Measurements from ENCODE around the gene HBQ1. TPM values are rescaled to one million over a fixed set of nuclear protein-coding genes. Genes with fewer than 3 reads are reported as not detected.
"Not testable (repeated sequence)": the region's sequence is repeated elsewhere in the genome, so short reads cannot be mapped to it uniquely, and the experiment has no call there.

The HBQ1 gene
- 2.0 and 3.6 TPM in 2 replicates for total RNA-seq (2014; rRNA removed; shearing (Covaris generic))
- 0.43 and 1.1 TPM in 2 replicates for polyA plus RNA-seq (2015; cell fraction: cytosol; rRNA removed)
- 2.9 TPM in 1 of 2 replicates, not detected in the other for polyA plus RNA-seq (2015; cell fraction: nucleus; rRNA removed)

- no peak for DNase-seq (ENCODE audit: low read depth)
Observed at GRCh38 chr16:180101-180675, at the start of gene HBQ1. TSS of gene HBQ1 (plus strand) at chr16:180459. CDS start at chr16:180487, 28 bp downstream.

- no peak for DNase-seq (ENCODE audit: low read depth)
Observed at GRCh38 chr16:130533-131173, 49.6 kb upstream of the HBQ1 start.

GRCh38 chr16:132120-132519 is 48.1 kb upstream of the HBQ1 start:
- no peak for DNase-seq (ENCODE audit: low read depth)

DNA sequence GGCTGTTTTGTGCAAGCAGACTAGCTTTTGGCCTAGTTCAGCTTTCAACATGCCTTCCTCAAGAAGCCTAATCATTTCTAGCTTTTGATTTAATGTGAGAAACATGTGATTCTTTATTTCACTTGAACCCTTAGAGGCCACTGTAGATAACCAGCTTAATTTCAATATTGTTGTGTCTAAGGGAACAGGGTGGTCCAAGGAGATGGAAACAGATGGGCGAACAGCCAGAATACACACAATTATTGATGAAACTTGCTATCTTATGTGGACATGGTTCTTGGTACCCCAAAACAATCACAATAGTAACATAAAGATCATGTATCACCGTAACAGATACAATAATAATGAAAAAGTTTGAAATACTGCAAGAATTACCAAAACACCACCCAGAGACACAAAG is 46.5 kb upstream of the HBQ1 start:
- no peak for DNase-seq (ENCODE audit: low read depth)

DNA sequence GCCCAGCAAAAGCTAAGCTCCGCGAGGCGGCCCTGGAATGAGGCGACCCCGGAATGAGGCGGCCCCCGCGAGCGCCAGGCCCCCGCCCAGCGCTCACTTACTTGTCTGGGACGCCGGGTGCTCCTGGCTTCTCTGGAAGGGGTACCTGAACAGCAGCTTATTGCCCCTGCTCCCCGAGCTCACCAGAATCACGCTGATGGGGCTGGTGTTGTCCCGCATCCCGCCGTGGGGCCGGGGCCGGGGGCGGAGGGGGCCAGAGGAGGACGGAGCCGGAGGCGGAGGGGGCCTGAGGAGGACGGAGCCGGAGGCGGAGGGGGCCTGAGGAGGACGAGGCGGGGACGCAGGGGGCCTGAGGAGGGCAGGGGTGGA is 42.2 kb upstream of the HBQ1 start:
- no peak for DNase-seq (ENCODE audit: low read depth)

DNA sequence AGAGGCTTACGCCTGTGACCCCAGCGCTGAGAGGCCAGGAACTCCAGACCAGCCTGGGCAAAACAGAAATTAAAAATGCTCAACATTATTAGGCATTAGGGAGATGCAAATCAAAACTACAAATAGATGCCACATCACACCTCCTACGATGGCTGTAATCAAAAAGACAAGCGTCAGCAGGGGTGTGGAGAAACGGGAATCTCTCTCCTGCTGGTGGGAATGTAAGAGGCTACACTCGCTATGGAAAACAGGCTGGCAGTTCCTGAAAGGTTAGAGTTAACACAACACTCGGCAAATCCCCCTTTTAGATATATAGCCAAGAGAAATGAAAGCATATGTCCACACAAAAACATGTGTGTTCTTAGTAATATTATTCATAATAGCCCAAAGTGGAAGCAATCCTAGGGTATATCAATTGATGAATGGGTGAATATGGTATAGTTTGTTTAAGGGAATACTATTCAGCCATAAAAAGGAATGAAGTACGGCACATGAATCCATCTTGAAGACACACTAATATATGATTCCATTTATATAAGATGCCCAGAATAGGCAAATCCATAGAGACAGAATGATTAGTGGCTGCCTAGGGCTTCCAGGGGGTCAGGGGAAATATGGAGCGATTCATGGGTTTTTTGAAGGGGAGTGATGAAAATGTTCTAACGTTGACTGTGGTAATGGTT is 39.9 kb upstream of the HBQ1 start:
- no peak for DNase-seq (ENCODE audit: low read depth)

GRCh38 chr16:142405-142967 is 37.8 kb upstream of the HBQ1 start:
- no peak for DNase-seq (ENCODE audit: low read depth)

DNA sequence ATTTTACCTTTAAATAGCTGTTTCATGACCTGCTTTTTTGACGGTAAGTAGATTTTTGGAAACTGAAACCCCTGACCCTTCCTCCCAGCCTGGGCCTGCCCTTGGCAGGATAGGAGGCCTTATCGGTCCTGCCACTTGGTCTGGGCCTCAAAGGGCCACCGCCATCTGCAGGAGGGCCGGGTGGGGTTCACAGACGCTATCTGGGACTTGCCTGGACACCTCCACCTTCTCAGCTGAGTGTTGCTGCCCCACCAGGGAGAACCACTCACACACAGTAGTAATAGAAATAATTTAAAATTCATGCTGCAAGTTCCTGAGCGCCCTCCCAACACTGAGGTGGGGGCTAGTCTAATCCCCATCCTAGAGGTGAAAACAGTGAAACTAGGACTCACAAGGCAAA is 37.2 kb upstream of the HBQ1 start:
- no peak for DNase-seq (ENCODE audit: low read depth)

- no peak for DNase-seq (ENCODE audit: low read depth)
Observed at GRCh38 chr16:143456-143855, 36.8 kb upstream of the HBQ1 start.

GRCh38 chr16:144797-145252 is 35.4 kb upstream of the HBQ1 start:
- DNase-seq (ENCODE audit: low read depth) = no peak

GRCh38 chr16:146646-147045 is 33.6 kb upstream of the HBQ1 start:
- no peak for DNase-seq (ENCODE audit: low read depth)

GRCh38 chr16:149024-149660 is 31.1 kb upstream of the HBQ1 start:
- no peak for DNase-seq (ENCODE audit: low read depth)

- DNase-seq (ENCODE audit: low read depth) = no peak
Observed at GRCh38 chr16:152141-153128, 27.8 kb upstream of the HBQ1 start, which contains the start of gene HBZ. TSS of gene HBZ (plus strand) at chr16:152644. CDS start at chr16:152910, 266 bp downstream.

DNA sequence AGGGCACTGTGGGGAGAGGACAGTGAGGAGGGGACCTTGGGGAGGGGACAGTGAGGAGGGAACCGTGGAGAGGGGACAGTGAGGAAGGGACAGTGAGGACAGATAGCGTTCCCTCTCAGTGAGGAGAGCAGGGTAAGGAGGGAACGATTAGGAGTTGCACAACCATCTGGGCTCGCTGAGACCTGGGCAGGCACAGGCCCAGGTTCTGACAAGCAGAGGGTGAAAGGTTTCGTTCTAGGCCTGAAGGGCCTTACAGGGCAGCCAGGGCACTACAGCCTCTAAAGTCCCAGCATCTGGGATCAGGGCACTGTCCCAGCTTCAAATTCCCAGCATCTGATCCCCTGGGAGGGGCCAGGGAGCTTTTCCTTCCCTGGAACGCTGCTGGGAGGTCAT is 27.1 kb upstream of the HBQ1 start:
- not testable (repeated sequence) for DNase-seq (ENCODE audit: low read depth)

- not testable (repeated sequence) for DNase-seq (ENCODE audit: low read depth)
Observed at GRCh38 chr16:153550-154216, 26.6 kb upstream of the HBQ1 start.

DNA sequence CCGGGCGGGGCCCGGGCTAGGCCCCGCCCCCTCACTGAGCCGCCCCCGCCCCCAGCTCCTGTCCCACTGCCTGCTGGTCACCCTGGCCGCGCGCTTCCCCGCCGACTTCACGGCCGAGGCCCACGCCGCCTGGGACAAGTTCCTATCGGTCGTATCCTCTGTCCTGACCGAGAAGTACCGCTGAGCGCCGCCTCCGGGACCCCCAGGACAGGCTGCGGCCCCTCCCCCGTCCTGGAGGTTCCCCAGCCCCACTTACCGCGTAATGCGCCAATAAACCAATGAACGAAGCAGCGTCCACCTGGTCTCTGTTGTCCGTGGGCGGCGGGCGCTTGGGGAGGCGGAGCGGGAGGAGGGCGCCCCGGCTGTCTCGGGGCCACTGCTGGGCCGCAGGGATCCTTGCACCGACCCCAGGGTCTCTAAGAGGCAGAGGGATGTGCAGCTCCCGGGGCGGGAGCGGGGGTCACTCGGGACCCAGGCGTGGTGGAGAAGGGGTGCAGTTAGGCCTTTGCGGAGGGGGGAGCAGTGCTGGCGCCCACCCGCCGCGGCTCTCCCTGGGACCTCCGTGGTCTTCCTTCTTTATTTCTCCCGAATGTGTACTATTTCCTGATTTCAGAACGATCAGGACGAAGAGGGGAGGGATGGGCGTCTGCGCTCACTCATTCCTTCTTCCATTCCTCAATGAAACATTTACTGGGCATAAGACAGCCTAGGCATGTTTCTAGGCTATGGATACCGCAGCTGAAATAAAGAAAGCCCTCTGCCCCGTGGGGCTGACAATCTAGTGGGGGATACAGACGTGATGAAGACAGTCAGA is 25.8 kb upstream of the HBQ1 start:
- DNase-seq (ENCODE audit: low read depth) = no peak

GRCh38 chr16:155031-155398 is 25.2 kb upstream of the HBQ1 start:
- no peak for DNase-seq (ENCODE audit: low read depth)

GRCh38 chr16:159136-159849 is 21.0 kb upstream of the HBQ1 start:
- DNase-seq (ENCODE audit: low read depth) = no peak

All from HT1080 (cell line).